Inferior parietal cortex (tissue), 1 donor: ENCODE measurements around the gene LACTB.

Experiments used
- DNase-seq: peaks from one replicate; pipeline ENCODE4 v3.0.0-alpha.2; 2016; ENCODE audit errors: extremely low spot score

The LACTB gene

GRCh38 chr15:63172851-63173451 is 51.3 kb downstream of the LACTB start:
- peak; percentile 47 for DNase-seq

- DNase-seq, result no peak
Observed at GRCh38 chr15:63176302-63176701, 54.6 kb downstream of the LACTB start.

GRCh38 chr15:63178034-63178433 is 56.4 kb downstream of the LACTB start:
- no peak for DNase-seq

GRCh38 chr15:63180746-63181145 is 59.1 kb downstream of the LACTB start:
- DNase-seq, result no peak

GRCh38 chr15:63181648-63182047 is 60.0 kb downstream of the LACTB start:
- DNase-seq, result no peak

GRCh38 chr15:63185206-63185605 is 63.5 kb downstream of the LACTB start:
- no peak for DNase-seq

- no peak for DNase-seq
Observed at GRCh38 chr15:63186065-63186464, 64.4 kb downstream of the LACTB start.

- no peak for DNase-seq
Observed at GRCh38 chr15:63187589-63188226, 66.0 kb downstream of the LACTB start.

GRCh38 chr15:63188247-63188925 is 66.7 kb downstream of the LACTB start:
- DNase-seq, result no peak

- DNase-seq, result peak; percentile 95
Observed at GRCh38 chr15:63188926-63189871, 67.5 kb downstream of the LACTB start, which contains the start of gene RAB8B. Gene RAB8B (plus strand): TSS chr15:63189606. CDS start chr15:63189625, 19 bp downstream.

GRCh38 chr15:63189941-63190768 is 68.5 kb downstream of the LACTB start:
- no peak for DNase-seq

- DNase-seq, result no peak
Observed at GRCh38 chr15:63190769-63191649, 69.3 kb downstream of the LACTB start.
